Neural cell (in vitro differentiated cells): ENCODE results near the gene RABL2A.

Experiments
- CTCF ChIP-seq: fragments of 450-650 bp; IDR thresholded peaks from 2 replicates; pipeline ENCODE4 v1.5.1; 2014; ENCODE audit warnings: antibody characterized with exemption, mild to moderate bottlenecking, moderate library complexity; ENCODE audit not compliant: poor library complexity, severe bottlenecking
- EP300 ChIP-seq: fragments of 450-650 bp; conservative IDR thresholded peaks from 2 replicates; pipeline ENCODE4 v1.6.1; 2014; ENCODE audit warnings: antibody characterized with exemption, mild to moderate bottlenecking, moderate library complexity; ENCODE audit not compliant: poor library complexity, severe bottlenecking
- POLR2AphosphoS5 ChIP-seq: IDR thresholded peaks from 2 replicates; pipeline ENCODE4 v1.6.1; 2012

- TF ChIP-seq POLR2AphosphoS5 (no peak), EP300 (no peak), CTCF (no peak)
These were observed 49.7 kb downstream of the RABL2A start for GRCh38 chr2:113676623-113677266.
